Measurements from ENCODE around the gene TNP2.
"Not testable (repeated sequence)": the region's sequence is repeated elsewhere in the genome, so short reads cannot be mapped to it uniquely, and the experiment has no call there.

Gene TNP2

GRCh38 chr16:11306381-11306780 lies 37.3 kb upstream of the TNP2 start:
- Mint-ChIP-seq H3K4me3 (no peak overlapping the region), H3K9me3 (no peaks in the 10 kb centered on the region), H3K27me3 (no peaks in the 10 kb centered on the region), H3K4me1 (peaks cover 17% of the 10 kb centered on the region), H3K27ac (no peak overlapping the region), H3K36me3 (no peaks in the 10 kb centered on the region)

GRCh38 chr16:11303405-11304138 lies 34.4 kb upstream of the TNP2 start:
- Mint-ChIP-seq H3K4me1 (peaks cover 7% of the 10 kb centered on the region), H3K27ac (no peak overlapping the region), H3K36me3 (no peaks in the 10 kb centered on the region), H3K4me3 (no peak overlapping the region), H3K9me3 (no peaks in the 10 kb centered on the region), H3K27me3 (no peaks in the 10 kb centered on the region)

GRCh38 chr16:11302977-11303376 lies 33.9 kb upstream of the TNP2 start:
- Mint-ChIP-seq H3K36me3 (no peaks in the 10 kb centered on the region), H3K4me3 (no peak overlapping the region), H3K4me1 (peaks cover 13% of the 10 kb centered on the region), H3K27me3 (no peaks in the 10 kb centered on the region), H3K27ac (no peak overlapping the region), H3K9me3 (no peaks in the 10 kb centered on the region)

- H3K9me3 Mint-ChIP-seq, result no peaks in the 10 kb centered on the region
- H3K4me1 Mint-ChIP-seq, result peaks cover 24% of the 10 kb centered on the region
- no peaks in the 10 kb centered on the region for H3K27me3 Mint-ChIP-seq
- H3K27ac Mint-ChIP-seq, result no peak overlapping the region
- no peak overlapping the region for H3K4me3 Mint-ChIP-seq
- H3K36me3 Mint-ChIP-seq, result no peaks in the 10 kb centered on the region
Observed at GRCh38 chr16:11301645-11302501, 32.7 kb upstream of the TNP2 start.

GRCh38 chr16:11300560-11300892 lies 31.4 kb upstream of the TNP2 start:
- no peaks in the 10 kb centered on the region for H3K27me3 Mint-ChIP-seq
- no peak overlapping the region for H3K4me3 Mint-ChIP-seq
- no peaks in the 10 kb centered on the region for H3K36me3 Mint-ChIP-seq
- peaks cover 26% of the 10 kb centered on the region for H3K4me1 Mint-ChIP-seq
- H3K27ac Mint-ChIP-seq, result no peak overlapping the region
- no peaks in the 10 kb centered on the region for H3K9me3 Mint-ChIP-seq

- no peak overlapping the region for H3K4me3 Mint-ChIP-seq
- no peaks in the 10 kb centered on the region for H3K36me3 Mint-ChIP-seq
- H3K27me3 Mint-ChIP-seq, result no peaks in the 10 kb centered on the region
- H3K9me3 Mint-ChIP-seq, result no peaks in the 10 kb centered on the region
- peaks cover 26% of the 10 kb centered on the region for H3K4me1 Mint-ChIP-seq
- H3K27ac Mint-ChIP-seq, result no peak overlapping the region
Observed at GRCh38 chr16:11299865-11300559, 30.9 kb upstream of the TNP2 start.

- H3K27me3 Mint-ChIP-seq, H3K36me3 Mint-ChIP-seq, H3K9me3 Mint-ChIP-seq: not testable (repeated sequence)
- Mint-ChIP-seq H3K27ac (peak overlapping the region; percentile 60), H3K4me1 (peaks cover 26% of the 10 kb centered on the region), H3K4me3 (peak overlapping the region; percentile 19)
Observed at GRCh38 chr16:11298950-11299547, 29.9 kb upstream of the TNP2 start.

DNA sequence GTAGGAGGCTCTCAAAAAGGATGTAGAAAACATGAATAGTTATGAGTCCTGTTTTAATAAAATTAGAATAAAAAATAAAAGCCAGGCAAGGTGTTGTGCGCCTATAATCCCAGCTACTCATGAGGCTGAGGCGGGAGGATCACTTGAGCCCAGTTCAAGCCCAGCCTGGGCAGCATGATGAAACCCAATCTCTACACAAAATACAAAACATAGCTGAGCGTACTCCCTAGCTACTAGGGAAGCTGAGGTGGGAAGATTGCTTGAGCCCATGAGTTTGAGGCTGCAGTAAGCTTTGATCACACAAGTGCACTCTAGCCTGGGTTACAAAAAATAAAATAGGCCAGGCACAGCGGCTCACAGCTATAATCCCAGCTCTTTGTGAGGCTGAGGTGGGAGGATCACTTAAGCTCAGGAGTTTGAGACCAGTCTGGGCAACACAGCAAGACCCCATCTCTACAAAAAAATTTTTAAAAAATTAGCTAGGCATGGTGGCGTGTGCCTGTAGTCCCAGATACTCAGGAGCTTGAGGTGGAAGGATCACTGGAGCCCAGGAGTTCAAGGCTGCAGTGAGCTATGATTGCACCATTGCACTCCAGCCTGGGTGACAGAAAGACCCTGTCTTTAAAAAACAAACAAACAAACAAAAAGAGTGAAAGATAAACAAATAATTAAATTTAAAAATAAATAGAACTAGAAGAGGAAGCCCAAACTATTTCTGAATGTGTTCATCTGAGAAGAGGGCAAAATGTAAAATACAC lies 29.2 kb upstream of the TNP2 start:
- Mint-ChIP-seq H3K9me3 (no peaks in the 10 kb centered on the region), H3K36me3 (no peaks in the 10 kb centered on the region), H3K4me1 (peaks cover 26% of the 10 kb centered on the region), H3K4me3 (peak overlapping the region; percentile 66), H3K27me3 (no peaks in the 10 kb centered on the region), H3K27ac (peak overlapping the region; percentile 60)

GRCh38 chr16:11297492-11298142 lies 28.5 kb upstream of the TNP2 start:
- Mint-ChIP-seq H3K27ac (peak overlapping the region; percentile 62), H3K9me3 (no peaks in the 10 kb centered on the region), H3K36me3 (no peaks in the 10 kb centered on the region), H3K4me3 (peak overlapping the region; percentile 66), H3K27me3 (no peaks in the 10 kb centered on the region), H3K4me1 (peaks cover 26% of the 10 kb centered on the region)

GRCh38 chr16:11296706-11297491 lies 27.8 kb upstream of the TNP2 start:
- H3K27ac Mint-ChIP-seq, result peak overlapping the region; percentile 59
- no peaks in the 10 kb centered on the region for H3K36me3 Mint-ChIP-seq
- no peaks in the 10 kb centered on the region for H3K9me3 Mint-ChIP-seq
- peak overlapping the region; percentile 66 for H3K4me3 Mint-ChIP-seq
- no peaks in the 10 kb centered on the region for H3K27me3 Mint-ChIP-seq
- H3K4me1 Mint-ChIP-seq, result peaks cover 26% of the 10 kb centered on the region

GRCh38 chr16:11296351-11296705 lies 27.2 kb upstream of the TNP2 start:
- Mint-ChIP-seq H3K4me1 (peaks cover 26% of the 10 kb centered on the region), H3K27me3 (no peaks in the 10 kb centered on the region), H3K27ac (no peak overlapping the region), H3K9me3 (no peaks in the 10 kb centered on the region), H3K4me3 (no peak overlapping the region), H3K36me3 (no peaks in the 10 kb centered on the region)

- Mint-ChIP-seq H3K27me3 (no peaks in the 10 kb centered on the region), H3K36me3 (no peaks in the 10 kb centered on the region), H3K4me1 (peaks cover 26% of the 10 kb centered on the region), H3K4me3 (no peak overlapping the region), H3K9me3 (no peaks in the 10 kb centered on the region), H3K27ac (no peak overlapping the region)
Observed at GRCh38 chr16:11295672-11296071, 26.5 kb upstream of the TNP2 start.

DNA sequence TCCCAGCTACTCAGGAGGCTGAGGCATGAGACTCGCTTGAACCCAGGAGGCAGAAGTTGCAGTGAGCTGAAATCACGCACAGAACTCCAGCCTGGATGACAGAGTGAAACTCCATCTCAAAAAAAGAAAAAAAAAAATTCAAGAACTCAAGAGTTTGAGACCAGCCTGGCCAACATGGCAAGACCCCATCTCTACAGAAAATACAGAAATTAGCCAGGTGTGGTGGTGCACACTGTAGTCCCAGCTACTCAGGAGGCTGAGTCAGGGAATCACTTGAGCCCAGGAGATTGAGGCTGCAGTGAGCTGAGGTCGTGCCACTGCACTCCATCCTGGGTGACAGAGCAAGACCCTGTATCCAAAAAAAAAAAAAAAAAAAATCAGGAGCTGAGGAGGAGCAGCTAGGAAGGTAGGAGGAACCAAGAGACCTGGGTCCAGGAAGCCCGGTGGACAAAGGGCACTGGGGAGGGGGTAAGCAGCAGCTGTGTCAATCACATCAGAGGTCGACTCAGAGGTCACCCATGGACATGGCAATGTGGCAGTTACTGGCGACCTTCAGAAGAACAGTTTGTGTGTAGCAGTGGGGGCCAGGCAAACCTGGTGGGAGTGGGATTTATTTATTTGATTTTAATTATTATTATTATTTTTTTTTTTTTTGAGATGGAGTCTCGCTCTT lies 23.1 kb upstream of the TNP2 start:
- Mint-ChIP-seq H3K27me3 (no peaks in the 10 kb centered on the region), H3K9me3 (no peaks in the 10 kb centered on the region), H3K4me3 (no peak overlapping the region), H3K4me1 (peaks cover 6% of the 10 kb centered on the region), H3K27ac (no peak overlapping the region), H3K36me3 (no peaks in the 10 kb centered on the region)

Data from activated naive CD4-positive, alpha-beta T cell treated with anti-CD3 and anti-CD28 coated beads, Interleukin-2, amount 50 U/mL, for 24 hours (primary cell).